DOHH2 (cell line): ENCODE measurements around the gene TCL1B.

Experiments used
- H3F3A ChIP-seq: fragments of 200-600 bp; sonication (generic), shearing (Covaris generic); 2 replicates; pipeline ENCODE4 v1.6.0; 2016; ENCODE audit warnings: antibody characterized with exemption, mild to moderate bottlenecking; ENCODE audit not compliant: control insufficient read depth, insufficient read depth
- H3K27ac ChIP-seq: fragments of 200-600 bp; sonication (generic); 2 replicates; pipeline ENCODE4 v1.5.1; 2014; ENCODE audit warnings: low read depth, mild to moderate bottlenecking, low read length, moderate library complexity
- H3K27me3 ChIP-seq: fragments of 200-600 bp; sonication (generic); 2 replicates; pipeline ENCODE4 v1.6.1; 2014; ENCODE audit warnings: mild to moderate bottlenecking, low read length, mixed read lengths; ENCODE audit not compliant: control insufficient read depth
- H3K36me3 ChIP-seq: fragments of 200-600 bp; sonication (generic); 2 replicates; pipeline ENCODE4 v1.6.1; 2014; ENCODE audit warnings: mild to moderate bottlenecking, low read length, moderate library complexity, mixed read lengths; ENCODE audit not compliant: control insufficient read depth
- H3K4me1 ChIP-seq: fragments of 200-600 bp; sonication (generic); 2 replicates; pipeline ENCODE4 v1.6.1; 2014; ENCODE audit warnings: mild to moderate bottlenecking, low read length, mixed read lengths; ENCODE audit not compliant: control insufficient read depth
- H3K4me2 ChIP-seq: fragments of 200-600 bp; sonication (generic); 2 replicates; pipeline ENCODE4 v1.6.0; 2014; ENCODE audit warnings: mild to moderate bottlenecking, low read length, moderate library complexity
- H3K4me3 ChIP-seq: fragments of 200-600 bp; sonication (generic); 2 replicates; pipeline ENCODE4 v1.5.1; 2014; ENCODE audit warnings: mild to moderate bottlenecking, low read length, mixed read lengths
- H3K79me2 ChIP-seq: fragments of 200-600 bp; sonication (generic); 2 replicates; pipeline ENCODE4 v1.6.1; 2014; ENCODE audit warnings: mild to moderate bottlenecking, low read length, mixed read lengths; ENCODE audit not compliant: control insufficient read depth
- H3K9me2 ChIP-seq: fragments of 200-600 bp; sonication (generic); replicated peaks from 2 replicates; pipeline ENCODE4 v1.6.1; 2014; ENCODE audit warnings: mild to moderate bottlenecking, low read length, mixed read lengths; ENCODE audit not compliant: control insufficient read depth
- H3K9me3 ChIP-seq: fragments of 200-600 bp; sonication (generic); 2 replicates; pipeline ENCODE4 v1.6.1; 2014; ENCODE audit warnings: antibody characterized with exemption, low read length, mixed read lengths; ENCODE audit not compliant: control insufficient read depth, insufficient read depth
- H4K20me1 ChIP-seq: fragments of 200-600 bp; sonication (generic); 2 replicates; pipeline ENCODE4 v1.6.0; 2014; ENCODE audit warnings: low read depth, mild to moderate bottlenecking, antibody characterized with exemption, low read length, moderate library complexity; ENCODE audit not compliant: control insufficient read depth, insufficient read depth
- CTCF ChIP-seq: fragments of 200-600 bp; sonication (generic); IDR thresholded peaks from one replicate; pipeline ENCODE4 v1.5.1; 2014; ENCODE audit warnings: antibody characterized with exemption, mild to moderate bottlenecking, low read depth, low read length; ENCODE audit not compliant: poor library complexity, severe bottlenecking
- EZH2phosphoT487 ChIP-seq: fragments of 200-600 bp; sonication (generic); IDR thresholded peaks from 2 replicates; pipeline ENCODE4 v1.6.1; 2017; ENCODE audit warnings: borderline replicate concordance, mild to moderate bottlenecking, antibody characterized with exemption, low read length, moderate library complexity, mixed read lengths

Gene TCL1B

GRCh38 chr14:95730126-95730525 lies 43.9 kb downstream of the TCL1B start:
- Histone ChIP-seq H3K36me3 (no peaks in the 10 kb centered on the region), H3K4me3 (no peak overlapping the region), H4K20me1 (no peaks in the 10 kb centered on the region), H3K27me3 (peaks cover 13% of the 10 kb centered on the region), H3K27ac (no peak overlapping the region), H3K4me1 (peaks cover 9% of the 10 kb centered on the region), H3K9me3 (no peaks in the 10 kb centered on the region), H3F3A (no peaks in the 10 kb centered on the region), H3K9me2 (no peaks in the 10 kb centered on the region), H3K4me2 (no peak overlapping the region), H3K79me2 (no peaks in the 10 kb centered on the region)
- TF ChIP-seq EZH2phosphoT487 (no peak), CTCF (no peak)

DNA sequence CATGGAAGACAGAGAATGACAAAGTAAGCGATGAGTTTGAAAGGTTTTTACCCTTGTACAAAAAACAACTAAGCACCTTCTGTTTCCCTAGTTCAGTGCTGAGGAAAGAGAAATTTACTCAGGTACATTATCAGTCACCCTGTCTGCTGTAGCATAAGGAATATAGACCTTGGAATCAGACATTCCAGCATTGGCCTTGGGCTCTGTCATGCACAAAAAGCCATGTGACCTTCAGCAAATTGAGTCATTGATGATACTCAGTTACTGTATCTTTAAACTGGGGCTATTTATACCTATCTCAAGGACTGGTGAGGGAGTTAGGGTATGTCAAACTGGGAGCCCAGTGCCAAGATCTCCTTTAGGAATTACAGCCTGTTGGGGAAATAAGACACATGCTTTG lies 47.0 kb downstream of the TCL1B start:
- H3K4me3 ChIP-seq, result no peak overlapping the region
- H4K20me1 ChIP-seq, result no peaks in the 10 kb centered on the region
- no peak overlapping the region for H3K27ac ChIP-seq
- H3F3A ChIP-seq, result no peaks in the 10 kb centered on the region
- H3K4me1 ChIP-seq, result peaks cover 9% of the 10 kb centered on the region
- no peak overlapping the region for H3K4me2 ChIP-seq
- TF ChIP-seq EZH2phosphoT487 (no peak), CTCF (no peak)
- peaks cover 22% of the 10 kb centered on the region for H3K27me3 ChIP-seq
- H3K79me2 ChIP-seq, result no peaks in the 10 kb centered on the region
- H3K9me3 ChIP-seq, result peaks cover 1% of the 10 kb centered on the region
- H3K36me3 ChIP-seq, result no peaks in the 10 kb centered on the region
- no peaks in the 10 kb centered on the region for H3K9me2 ChIP-seq

DNA sequence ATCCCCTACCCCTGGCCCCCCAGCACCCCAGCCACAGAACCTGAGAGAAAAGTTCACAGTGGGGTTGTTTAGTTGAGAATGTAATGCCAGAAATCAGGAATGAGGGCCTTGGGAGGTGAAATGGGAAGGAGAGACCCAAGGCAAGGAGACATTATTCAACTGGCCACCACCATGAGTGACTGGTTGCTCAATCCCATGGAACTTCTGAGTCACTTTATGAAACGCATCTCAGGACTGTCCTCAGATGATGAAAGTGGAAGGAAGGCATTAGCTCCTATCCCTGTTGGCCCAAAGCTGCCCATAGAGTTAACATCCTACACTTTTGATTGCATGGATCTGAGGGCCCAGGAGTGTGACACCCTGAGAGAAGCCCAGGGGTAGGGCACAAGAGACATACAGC lies 53.1 kb downstream of the TCL1B start:
- no peaks in the 10 kb centered on the region for H3F3A ChIP-seq
- H3K4me3 ChIP-seq, result peak overlapping the region; percentile 54
- peaks cover 20% of the 10 kb centered on the region for H3K9me3 ChIP-seq
- peak overlapping the region; percentile 44 for H3K4me2 ChIP-seq
- TF ChIP-seq EZH2phosphoT487 (no peak), CTCF (no peak)
- H3K9me2 ChIP-seq, result no peaks in the 10 kb centered on the region
- no peak overlapping the region for H3K27ac ChIP-seq
- H3K27me3 ChIP-seq, result peaks cover 21% of the 10 kb centered on the region
- no peaks in the 10 kb centered on the region for H3K79me2 ChIP-seq
- peaks cover 13% of the 10 kb centered on the region for H3K4me1 ChIP-seq
- H3K36me3 ChIP-seq, result peaks cover 9% of the 10 kb centered on the region; the same call in 1 of the 2 replicates
- no peaks in the 10 kb centered on the region for H4K20me1 ChIP-seq
